Endothelial cell of umbilical vein (primary cell): Measurements from ENCODE around the gene POLR3A. TPM values are rescaled to one million over a fixed set of nuclear protein-coding genes. Genes with fewer than 3 reads are reported as not detected.

ENCODE experiments used
- BruUV-seq: library from RNA; stranded (reverse); fragments of 400-500 nt; replicated peaks from 2 replicates; lab custom pipeline; 2021; lab: Mats Ljungman, UMichigan
- CTCF ChIA-PET: fragments of 300-600, 350-600 bp; sonication (Branson Sonifier 250); formaldehyde crosslinking; loops from one replicate; lab custom pipeline; 2021; ENCODE audit warnings: antibody characterized with exemption, inconsistent platforms; lab: Charles Lee
- POLR2A ChIA-PET: fragments of 300-600, 350-600 bp; sonication (Branson Sonifier 250); formaldehyde crosslinking; loops from one replicate; lab custom pipeline; 2021; ENCODE audit warnings: antibody characterized with exemption, inconsistent platforms; lab: Charles Lee
- DNase-seq: peaks from one replicate; pipeline ENCODE4 v3.0.0-alpha.2; 2011; ENCODE audit warnings: low read depth, low spot score
- FAIRE-seq: peaks from 2 replicates; lab custom pipeline; 2011; peaks lifted over from hg19 to GRCh38; lab: Jason Lieb, UNC
- H2AFZ ChIP-seq: 2 replicates; pipeline ENCODE4 v1.6.0; 2012; ENCODE audit warnings: low read depth, low read length, control low read depth, inconsistent platforms
- H3K27ac ChIP-seq: 2 replicates; pipeline ENCODE4 v1.5.1; 2011; ENCODE audit warnings: low read depth, mild to moderate bottlenecking, control low read depth, low read length, moderate library complexity; ENCODE audit not compliant: insufficient read depth
- H3K27me3 ChIP-seq, 2 experiments: 2 replicates each; pipeline versions ENCODE4 v1.6.0 to v1.6.1; 2011; ENCODE audit warnings: low read length in 2 of 2, mixed read lengths in 1 of 2; ENCODE audit not compliant: control insufficient read depth in 2 of 2, insufficient read depth in 2 of 2
- H3K36me3 ChIP-seq, 2 experiments: 2 replicates in 1 of 2; 3 replicates in 1 of 2; pipeline ENCODE4 v1.5.1; 2011; ENCODE audit warnings: low read length in 2 of 2, mild to moderate bottlenecking in 1 of 2, moderate library complexity in 1 of 2; ENCODE audit not compliant: control insufficient read depth in 2 of 2, insufficient read depth in 2 of 2; ENCODE audit errors: extremely low read depth in 1 of 2
- H3K4me1 ChIP-seq: 3 replicates; pipeline ENCODE4 v1.5.1; 2011; ENCODE audit warnings: mild to moderate bottlenecking, low read length; ENCODE audit not compliant: control insufficient read depth, insufficient read depth; ENCODE audit errors: extremely low read depth
- H3K4me2 ChIP-seq: 2 replicates; pipeline ENCODE4 v1.6.1; 2011; ENCODE audit warnings: low read length, control low read depth, mixed read lengths; ENCODE audit not compliant: insufficient read depth
- H3K4me3 ChIP-seq, 3 experiments: fragments of 200-600 bp in 1 of 3; sonication (generic), shearing (Covaris generic) in 1 of 3; replicated peaks in 1 of 3; 2 replicates each; pipeline ENCODE4 v1.5.1; 2011 to 2016; ENCODE audit warnings: control low read depth in 3 of 3, low read length in 3 of 3, mild to moderate bottlenecking in 2 of 3, inconsistent platforms in 1 of 3, low read depth in 1 of 3, moderate library complexity in 1 of 3; ENCODE audit not compliant: insufficient read depth in 1 of 3
- H3K79me2 ChIP-seq: 2 replicates; pipeline ENCODE4 v1.6.0; 2012; ENCODE audit warnings: low read length, inconsistent platforms; ENCODE audit not compliant: control insufficient read depth, insufficient read depth
- H3K9ac ChIP-seq: replicated peaks from 2 replicates; pipeline ENCODE3; 2011; ENCODE audit warnings: low read length, control low read depth; ENCODE audit not compliant: insufficient read depth; ENCODE audit errors: extremely low read depth
- H3K9me1 ChIP-seq: replicated peaks from 3 replicates; pipeline ENCODE4 v1.6.0; 2011; ENCODE audit warnings: mild to moderate bottlenecking, low read length; ENCODE audit not compliant: control insufficient read depth, insufficient read depth; ENCODE audit errors: extremely low read depth
- H3K9me3 ChIP-seq: replicated peaks from 2 replicates; pipeline ENCODE4 v1.5.1; 2012; ENCODE audit warnings: low read length, inconsistent platforms; ENCODE audit not compliant: control insufficient read depth, insufficient read depth
- H4K20me1 ChIP-seq: replicated peaks from 2 replicates; pipeline ENCODE3; 2011; ENCODE audit warnings: mild to moderate bottlenecking, low read length; ENCODE audit not compliant: control insufficient read depth, insufficient read depth; ENCODE audit errors: extremely low read depth
- CTCF ChIP-seq, 2 donors: IDR thresholded peaks; 1 replicate in 1 of 2; 2 replicates in 1 of 2; pipeline ENCODE4 v1.5.1; 2011; ENCODE audit warnings: low read length in 2 of 2, mild to moderate bottlenecking in 2 of 2, moderate library complexity in 2 of 2, control low read depth in 1 of 2, inconsistent platforms in 1 of 2, low read depth in 1 of 2; ENCODE audit not compliant: insufficient read depth in 1 of 2; ENCODE audit errors: extremely low read depth in 1 of 2
- EZH2 ChIP-seq: IDR thresholded peaks from 2 replicates; pipeline ENCODE4 v1.6.1; 2012; ENCODE audit warnings: borderline replicate concordance, low read depth, mild to moderate bottlenecking, moderate library complexity, low read length, inconsistent platforms; ENCODE audit not compliant: severe bottlenecking
- FOS ChIP-seq: IDR thresholded peaks from 2 replicates; pipeline ENCODE4 v1.6.1; 2011; ENCODE audit warnings: mild to moderate bottlenecking, low read length, moderate library complexity, borderline replicate concordance; ENCODE audit not compliant: insufficient read depth
- GATA2 ChIP-seq: IDR thresholded peaks from 2 replicates; pipeline ENCODE4 v1.7.0; 2011; ENCODE audit warnings: low read depth, mild to moderate bottlenecking, moderate library complexity, mixed read lengths, low read length; ENCODE audit not compliant: insufficient read length, insufficient read depth
- JUN ChIP-seq: IDR thresholded peaks from 2 replicates; pipeline ENCODE4 v1.6.1; 2011; ENCODE audit warnings: borderline replicate concordance, low read depth; ENCODE audit not compliant: insufficient read length, insufficient read depth
- MAX ChIP-seq: IDR thresholded peaks from 2 replicates; pipeline ENCODE4 v1.6.1; 2011; ENCODE audit not compliant: insufficient read depth, insufficient read length
- MYC ChIP-seq: IDR thresholded peaks from one replicate; pipeline ENCODE4 v1.6.1; 2011; ENCODE audit warnings: mild to moderate bottlenecking, low read depth, low read length
- POLR2A ChIP-seq: IDR thresholded peaks from 2 replicates; pipeline ENCODE4 v1.6.1; 2012; ENCODE audit warnings: low read depth, mild to moderate bottlenecking, control low read depth, low read length
- POLR2AphosphoS5 ChIP-seq: IDR thresholded peaks from 2 replicates; pipeline ENCODE4 v1.6.1; 2012; ENCODE audit warnings: low read depth, mild to moderate bottlenecking, control low read depth, low read length, moderate library complexity; ENCODE audit not compliant: insufficient read depth
- dilution Hi-C: fragments of 300-500 bp; cut with MboI; formaldehyde crosslinking; loops from one replicate; pipeline ENCODE4 v1.15.0; 2019; ENCODE audit warnings: low sequenced_read_pairs; ENCODE audit not compliant: extremely low pct_ligation_motif_present
- intact Hi-C: fragments of 100-400 bp; cut with micrococcal nuclease; formaldehyde crosslinking; loops from one replicate; pipeline ENCODE4 v1.10.0; 2022
- polyA plus RNA-seq, 4 experiments: library from polyadenylated mRNA; depleted of rRNA in 3 of 4; stranded (reverse) in 3 of 4; unstranded in 1 of 4; fragments of >200 nt; gene quantifications; 2 replicates each; pipeline versions ENCODE4 v1.2.1 to v1.2.3, GENCODE V29; 2011 to 2012; ENCODE audit warnings: missing spikeins in 1 of 4
- total RNA-seq: library from RNA; stranded (reverse); gene quantifications from 2 replicates; pipeline ENCODE4 v1.2.3, GENCODE V29; 2021

Gene POLR3A
- total and polyA plus RNA-seq, 2 donors (not counting 3 experiments of a cell fraction or from before 2014, with no cell fraction given), result 9.5 to 25.3 TPM

- dilution Hi-C loops (no loop called here), intact Hi-C loops (no loop called here)
- H3K9ac ChIP-seq, result no peak overlapping the region
- DNase-seq, result no peak
- H4K20me1 ChIP-seq, result no peaks in the 10 kb centered on the region
- POLR2A ChIA-PET, result no interaction called here
- no peak overlapping the region for H2AFZ ChIP-seq
- H3K9me1 ChIP-seq, result no peaks in the 10 kb centered on the region
- TF ChIP-seq EZH2 (no peak), MAX (no peak), FOS (no peak), POLR2AphosphoS5 (no peak), CTCF (IDR thresholded peaks at IDR 0.05; ENCODE audit: extremely low read depth in 1 of 2, insufficient read depth in 1 of 2, low read depth in 1 of 2, low read length in 2 of 2) (no peak), GATA2 (no peak), POLR2A (no peak), MYC (no peak), JUN (no peak)
- no peaks in the 10 kb centered on the region for H3K4me1 ChIP-seq
- no peaks in the 10 kb centered on the region for H3K36me3 ChIP-seq
- H3K9me3 ChIP-seq, result no peaks in the 10 kb centered on the region
- no peaks in the 10 kb centered on the region for H3K79me2 ChIP-seq
- no peak overlapping the region for H3K4me3 ChIP-seq
- BruUV-seq, result no TSS peak
- H3K27ac ChIP-seq, result no peak overlapping the region
- H3K4me2 ChIP-seq, result no peak overlapping the region
- CTCF ChIA-PET, result interaction anchor here (1.2 to 3.1 kb wide), 3 partner anchors 16 to 108 kb away, joined by 4 to 10 read pairs (median 5); no protein-coding TSS in a partner anchor
- no peak for FAIRE-seq
- H3K27me3 ChIP-seq, result peaks cover 2% of the 10 kb centered on the region in 2 experiments
Measured at GRCh38 chr10:77955136-77955535, 74.2 kb downstream of the POLR3A start.
